Adrenal gland (tissue), 5 donors: ENCODE data around the gene POLR1C.
"Not testable (repeated sequence)": the region's sequence is repeated elsewhere in the genome, so short reads cannot be mapped to it uniquely, and the experiment has no call there.

ENCODE experiments used
- CTCF ChIP-seq, 6 experiments: fragments of 450-650 bp in 4 of 6; fragments of 200-600 bp in 2 of 6; sonication (generic) in 1 of 6; IDR thresholded peaks; 1 replicate in 5 of 6; 2 replicates in 1 of 6; pipeline versions ENCODE4 v1.5.1 to v1.8.0; 2016 to 2021; ENCODE audit warnings: antibody characterized with exemption in 6 of 6, mild to moderate bottlenecking in 2 of 6, moderate library complexity in 1 of 6
- POLR2A ChIP-seq, 2 donors: fragments of 450-650 bp; IDR thresholded peaks; one replicate each; pipeline ENCODE4 v1.6.1; 2017; ENCODE audit warnings: antibody characterized with exemption in 2 of 2, mild to moderate bottlenecking in 2 of 2, moderate library complexity in 1 of 2
- donor health status: DM: no; HTN: no; CAD: no.

- TF ChIP-seq CTCF, POLR2A (IDR thresholded peaks at IDR 0.05): not testable (repeated sequence)
Observed at GRCh38 chr6:43557620-43558019, 40.7 kb downstream of the POLR1C start.
